Left lobe of liver (tissue), 2 donors: ENCODE measurements around the gene MAGEA12. TPM values are rescaled to one million over a fixed set of nuclear protein-coding genes. Genes with fewer than 3 reads are reported as not detected.
"Not testable (repeated sequence)": the region's sequence is repeated elsewhere in the genome, so short reads cannot be mapped to it uniquely, and the experiment has no call there.

Experiments
- ATAC-seq: fragments of 200-7000 bp; cut with Tn5 transposase; one replicate; pipeline ENCODE4 v1.9.1; 2020; ENCODE audit warnings: mild to moderate bottlenecking, moderate library complexity
- DNase-seq: peaks from one replicate; pipeline ENCODE4 v3.0.0-alpha.2; 2020; ENCODE audit warnings: low spot score
- total RNA-seq: library from RNA; stranded (reverse); gene quantifications from one replicate; pipeline ENCODE4 v1.2.1, GENCODE V29; 2021
- donor health status: DM: no; HTN: no; CAD: no; lungs with moderate emphysema.
- donor health status: DM: no; HTN: yes; CAD: no.

Gene MAGEA12
- not detected for total RNA-seq

- ATAC-seq = no peak
- no peak for DNase-seq
Measured at GRCh38 chrX:152733261-152733975, at the start of gene MAGEA12, which contains the start of gene CSAG1. MAGEA12 (plus strand) TSS chrX:152733757; CDS start chrX:152736162, 2,405 bp downstream. CSAG1 (minus strand) TSS chrX:152733721; CDS start chrX:152732460, 1,261 bp downstream.

- not testable (repeated sequence) for DNase-seq, ATAC-seq
Measured at GRCh38 chrX:152697952-152698931, 35.3 kb upstream of the MAGEA12 start, which contains the start of gene MAGEA3. MAGEA3 (plus strand) TSS chrX:152698794; CDS start chrX:152700833, 2,039 bp downstream.

DNA sequence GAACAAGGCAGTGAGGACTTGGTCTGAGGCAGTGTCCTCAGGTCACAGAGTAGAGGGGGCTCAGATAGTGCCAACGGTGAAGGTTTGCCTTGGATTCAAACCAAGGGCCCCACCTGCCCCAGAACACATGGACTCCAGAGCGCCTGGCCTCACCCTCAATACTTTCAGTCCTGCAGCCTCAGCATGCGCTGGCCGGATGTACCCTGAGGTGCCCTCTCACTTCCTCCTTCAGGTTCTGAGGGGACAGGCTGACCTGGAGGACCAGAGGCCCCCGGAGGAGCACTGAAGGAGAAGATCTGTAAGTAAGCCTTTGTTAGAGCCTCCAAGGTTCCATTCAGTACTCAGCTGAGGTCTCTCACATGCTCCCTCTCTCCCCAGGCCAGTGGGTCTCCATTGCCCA is 33.2 kb upstream of the MAGEA12 start:
- DNase-seq, ATAC-seq: not testable (repeated sequence)

- peak; percentile 99 for ATAC-seq
- not testable (repeated sequence) for DNase-seq
Measured at GRCh38 chrX:152706500-152706899, 27.1 kb upstream of the MAGEA12 start.

DNA sequence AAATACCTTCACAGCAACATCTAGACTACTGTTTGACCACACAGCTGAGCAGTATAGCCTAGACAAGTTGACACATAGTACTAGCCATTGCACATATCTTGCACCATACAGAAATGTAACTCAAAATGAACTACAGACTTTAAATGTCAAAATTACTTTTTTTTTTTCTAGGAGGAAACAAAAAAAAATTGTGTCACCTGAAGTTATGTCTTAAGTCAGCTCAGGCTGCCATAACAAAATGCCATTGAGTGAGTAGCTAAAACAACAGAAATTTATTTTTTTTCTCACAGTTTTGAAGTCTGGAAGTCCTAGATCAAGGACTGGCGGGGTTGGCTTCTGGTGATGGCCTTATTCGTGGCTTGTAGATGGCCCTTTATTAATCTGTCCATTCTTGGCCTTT is 24.4 kb upstream of the MAGEA12 start, which contains the start of gene CSAG2:
CSAG2 (minus strand) TSS at position 101 of the 400 bp plus-strand sequence. CDS start 161 bp downstream, outside the sequence.
- not testable (repeated sequence) for ATAC-seq, DNase-seq

- ATAC-seq, DNase-seq: not testable (repeated sequence)
Measured at GRCh38 chrX:152713195-152713594, 20.4 kb upstream of the MAGEA12 start.

- DNase-seq, ATAC-seq: not testable (repeated sequence)
Measured at GRCh38 chrX:152713815-152714787, 19.5 kb upstream of the MAGEA12 start, which contains the start of gene MAGEA2B. MAGEA2B (plus strand) TSS chrX:152714628; CDS start chrX:152717107, 2,479 bp downstream.

GRCh38 chrX:152725409-152725808 is 8.1 kb upstream of the MAGEA12 start:
- no peak for DNase-seq
- ATAC-seq = no peak

- not testable (repeated sequence) for ATAC-seq, DNase-seq
Measured at GRCh38 chrX:152734143-152734858, 744 bp downstream of the MAGEA12 start.

DNA sequence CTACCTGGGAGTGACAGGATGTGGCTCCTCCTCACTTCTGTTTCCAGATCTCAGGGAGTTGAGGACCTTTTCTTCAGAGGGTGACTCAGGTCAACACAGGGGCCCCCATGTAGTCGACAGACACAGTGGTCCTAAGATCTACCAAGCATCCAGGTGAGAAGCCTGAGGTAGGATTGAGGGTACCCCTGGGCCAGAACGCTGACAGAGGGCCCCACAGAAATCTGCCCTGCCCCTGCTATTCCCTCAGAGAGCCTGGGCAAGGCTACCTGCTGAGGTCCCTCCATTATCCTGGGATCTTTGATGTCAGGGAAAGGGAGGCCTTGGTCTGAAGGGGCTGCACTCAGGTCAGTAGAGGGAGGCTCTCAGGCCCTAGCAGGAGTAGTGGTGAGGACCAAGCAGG is 1.5 kb downstream of the MAGEA12 start:
- DNase-seq = no peak

DNA sequence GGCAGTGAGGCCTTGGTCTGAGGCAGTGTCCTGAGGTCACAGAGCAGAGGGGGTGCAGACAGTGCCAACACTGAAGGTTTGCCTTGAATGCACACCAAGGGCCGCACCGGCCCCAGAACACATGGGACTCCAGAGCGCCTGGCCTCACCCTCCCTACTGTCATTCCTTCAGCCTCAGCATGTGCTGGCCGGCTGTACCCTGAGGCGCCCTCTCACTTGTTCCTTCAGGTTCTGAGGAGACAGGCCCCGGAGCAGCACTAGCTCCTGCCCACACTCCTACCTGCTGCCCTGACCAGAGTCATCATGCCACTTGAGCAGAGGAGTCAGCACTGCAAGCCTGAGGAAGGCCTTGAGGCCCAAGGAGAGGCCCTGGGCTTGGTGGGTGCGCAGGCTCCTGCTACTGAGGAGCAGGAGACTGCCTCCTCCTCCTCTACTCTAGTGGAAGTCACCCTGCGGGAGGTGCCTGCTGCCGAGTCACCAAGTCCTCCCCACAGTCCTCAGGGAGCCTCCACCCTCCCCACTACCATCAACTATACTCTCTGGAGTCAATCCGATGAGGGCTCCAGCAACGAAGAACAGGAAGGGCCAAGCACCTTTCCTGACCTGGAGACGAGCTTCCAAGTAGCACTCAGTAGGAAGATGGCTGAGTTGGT is 2.4 kb downstream of the MAGEA12 start:
- DNase-seq (no peak), ATAC-seq (no peak)

More for the DNA sequence above, 1.5 kb downstream of the MAGEA12 start:
- no peak for ATAC-seq

GRCh38 chrX:152736528-152736927 is 3.0 kb downstream of the MAGEA12 start:
- DNase-seq, ATAC-seq: not testable (repeated sequence)

GRCh38 chrX:152738560-152738959 is 5.0 kb downstream of the MAGEA12 start:
- DNase-seq (no peak), ATAC-seq (no peak)

DNA sequence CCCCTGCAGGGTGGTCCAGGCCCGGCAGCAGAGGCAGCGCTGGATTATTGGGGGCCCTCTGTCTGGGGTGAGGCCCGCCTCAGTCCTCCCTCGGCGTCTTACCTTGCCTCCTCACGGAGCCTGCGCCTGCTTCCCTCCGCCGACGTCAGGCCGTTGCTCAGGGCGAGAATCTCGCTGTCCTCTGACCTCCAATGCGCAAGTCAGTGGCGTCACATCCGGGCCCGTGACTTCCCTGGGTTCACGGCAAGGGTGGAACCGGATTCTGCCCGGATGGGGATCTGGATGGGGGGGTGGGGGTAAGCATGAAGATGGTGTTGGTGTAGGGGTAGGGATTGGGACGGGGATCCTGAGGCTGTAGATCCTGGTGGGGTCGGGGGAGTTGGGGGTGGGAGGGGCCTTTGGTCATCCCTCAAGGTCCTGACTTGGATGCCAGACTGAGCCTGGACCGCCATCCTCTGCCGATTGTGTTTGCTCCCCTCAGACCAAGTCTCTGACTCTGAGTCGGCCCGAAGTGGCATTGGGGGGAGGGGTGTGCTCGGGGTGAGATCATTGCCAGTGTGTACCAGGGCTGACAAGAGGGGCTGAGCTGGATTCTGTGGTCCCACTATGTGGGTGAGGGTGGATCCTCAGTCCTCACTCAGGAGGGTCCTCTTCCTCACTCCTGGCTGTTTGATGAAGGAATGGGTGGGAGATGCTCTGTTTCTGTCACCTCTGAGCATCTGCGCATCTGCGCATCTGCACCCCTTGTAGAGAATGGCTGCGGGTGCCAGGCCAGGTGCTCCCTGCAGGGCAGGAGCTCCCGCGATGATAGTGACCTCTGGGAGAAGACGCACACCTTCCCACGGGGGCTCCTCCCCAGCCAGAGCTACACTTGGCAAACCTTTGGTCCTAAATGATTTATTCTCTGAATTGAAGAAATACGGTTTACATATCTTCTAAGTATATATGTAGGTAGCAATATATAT is 20.4 kb downstream of the MAGEA12 start, which contains the start of gene MAGEA2:
MAGEA2 (minus strand) TSS at position 157 of the 965 bp plus-strand sequence. CDS start 2,479 bp downstream, outside the sequence.
- not testable (repeated sequence) for ATAC-seq, DNase-seq

DNA sequence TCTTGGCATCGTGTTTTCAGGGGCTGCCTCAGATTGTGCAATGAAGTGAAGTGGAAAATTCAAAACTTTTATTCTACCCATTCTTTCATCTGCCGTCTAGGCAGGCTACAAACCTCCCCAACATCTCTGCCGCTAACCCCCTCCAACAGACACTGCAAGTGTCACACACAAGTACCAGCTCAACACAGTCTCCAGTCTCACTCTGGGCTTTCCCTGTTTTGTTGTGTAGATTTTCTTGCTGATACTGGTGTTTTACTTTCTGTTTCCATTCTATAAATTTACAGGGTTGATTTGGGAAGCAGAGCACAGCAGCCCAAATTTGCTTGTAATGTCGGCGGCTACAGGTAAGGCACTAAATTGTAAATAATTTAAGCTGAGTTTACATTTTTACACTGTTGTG is 21.3 kb downstream of the MAGEA12 start:
- not testable (repeated sequence) for ATAC-seq, DNase-seq

DNA sequence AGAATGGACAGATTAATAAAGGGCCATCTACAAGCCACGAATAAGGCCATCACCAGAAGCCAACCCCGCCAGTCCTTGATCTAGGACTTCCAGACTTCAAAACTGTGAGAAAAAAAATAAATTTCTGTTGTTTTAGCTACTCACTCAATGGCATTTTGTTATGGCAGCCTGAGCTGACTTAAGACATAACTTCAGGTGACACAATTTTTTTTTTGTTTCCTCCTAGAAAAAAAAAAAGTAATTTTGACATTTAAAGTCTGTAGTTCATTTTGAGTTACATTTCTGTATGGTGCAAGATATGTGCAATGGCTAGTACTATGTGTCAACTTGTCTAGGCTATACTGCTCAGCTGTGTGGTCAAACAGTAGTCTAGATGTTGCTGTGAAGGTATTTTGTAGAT is 25.4 kb downstream of the MAGEA12 start, which contains the start of gene CSAG3:
CSAG3 (plus strand) TSS at position 301 of the 400 bp plus-strand sequence.
- not testable (repeated sequence) for DNase-seq, ATAC-seq

- DNase-seq, ATAC-seq: not testable (repeated sequence)
Measured at GRCh38 chrX:152759544-152759943, 26.0 kb downstream of the MAGEA12 start.
